Kidney epithelial cell (primary cell): Measurements from ENCODE around the gene EIF2B2. TPM values are rescaled to one million over a fixed set of nuclear protein-coding genes. Genes with fewer than 3 reads are reported as not detected.

Experiments used
- DNase-seq: peaks from one replicate; pipeline ENCODE4 v3.0.0-alpha.2; 2010; ENCODE audit warnings: low read depth
- H3K27me3 ChIP-seq: 2 replicates; pipeline ENCODE4 v1.6.0; 2011; ENCODE audit warnings: low read length; ENCODE audit not compliant: control insufficient read depth, insufficient read depth
- H3K36me3 ChIP-seq: 2 replicates; pipeline ENCODE4 v1.5.1; 2011; ENCODE audit warnings: low read length; ENCODE audit not compliant: control insufficient read depth, insufficient read depth
- H3K4me3 ChIP-seq: 2 replicates; pipeline ENCODE4 v1.5.1; 2011; ENCODE audit warnings: low read depth, mild to moderate bottlenecking, control low read depth, low read length
- CTCF ChIP-seq: IDR thresholded peaks from 2 replicates; pipeline ENCODE4 v1.5.1; 2011; ENCODE audit warnings: mild to moderate bottlenecking, moderate library complexity, low read length, control low read depth, inconsistent platforms; ENCODE audit not compliant: insufficient read depth, poor library complexity, severe bottlenecking
- total RNA-seq: library from RNA; depleted of rRNA; stranded (reverse); fragments of >200 nt; gene quantifications from 2 replicates; pipeline ENCODE4 v1.2.3, GENCODE V29; 2015

The EIF2B2 gene
- total RNA-seq, 1 donor from 2014 or later = 78.6 TPM

GRCh38 chr14:74962493-74962892, 40.2 kb upstream of the EIF2B2 start:
- no peaks in the 10 kb centered on the region for H3K27me3 ChIP-seq
- H3K36me3 ChIP-seq = no peaks in the 10 kb centered on the region
- TF ChIP-seq CTCF = no peak
- no peak for DNase-seq
- no peak overlapping the region for H3K4me3 ChIP-seq

GRCh38 chr14:74963178-74963704, 39.5 kb upstream of the EIF2B2 start:
- H3K27me3 ChIP-seq = no peaks in the 10 kb centered on the region
- H3K36me3 ChIP-seq = no peaks in the 10 kb centered on the region
- H3K4me3 ChIP-seq = no peak overlapping the region
- DNase-seq = no peak
- no peak for TF ChIP-seq CTCF

- Histone ChIP-seq H3K4me3 (no peak overlapping the region), H3K36me3 (no peaks in the 10 kb centered on the region), H3K27me3 (no peaks in the 10 kb centered on the region)
- DNase-seq = no peak
- no peak for TF ChIP-seq CTCF
Observed at GRCh38 chr14:74963705-74964271, 38.9 kb upstream of the EIF2B2 start.

- no peak for DNase-seq
- H3K4me3 ChIP-seq = no peak overlapping the region
- TF ChIP-seq CTCF = no peak
- H3K36me3 ChIP-seq = no peaks in the 10 kb centered on the region
- no peaks in the 10 kb centered on the region for H3K27me3 ChIP-seq
Observed at GRCh38 chr14:74964787-74965485, 37.8 kb upstream of the EIF2B2 start.

GRCh38 chr14:74965486-74966153, 37.1 kb upstream of the EIF2B2 start:
- H3K36me3 ChIP-seq = no peaks in the 10 kb centered on the region
- no peak for TF ChIP-seq CTCF
- no peak for DNase-seq
- no peaks in the 10 kb centered on the region for H3K27me3 ChIP-seq
- H3K4me3 ChIP-seq = no peak overlapping the region
